Gastroesophageal sphincter (tissue), 3 donors: ENCODE measurements around the gene GPS1.

Experiments used
- POLR2A ChIP-seq, 2 donors: fragments of 450-650 bp; IDR thresholded peaks; one replicate each; pipeline ENCODE4 v1.6.1; 2017; ENCODE audit warnings: antibody characterized with exemption in 2 of 2, mild to moderate bottlenecking in 2 of 2, moderate library complexity in 1 of 2
- POLR2AphosphoS5 ChIP-seq: sonication (generic); formaldehyde crosslinking; IDR thresholded peaks from one replicate; pipeline ENCODE4 v1.6.1; 2017; ENCODE audit warnings: antibody characterized with exemption
- TF ChIP-seq, protein P1 (sequence below), 4 experiments: fragments of 200-600 bp in 2 of 4; fragments of 450-650 bp in 2 of 4; sonication (generic) in 1 of 4; IDR thresholded peaks; one replicate each; pipeline ENCODE4 v1.5.1; 2017 to 2019; ENCODE audit warnings: antibody characterized with exemption in 4 of 4, mild to moderate bottlenecking in 2 of 4, moderate library complexity in 2 of 4

GRCh38 chr17:82082456-82082855 lies 30.8 kb downstream of the GPS1 start:
- TF ChIP-seq, protein P1, sequence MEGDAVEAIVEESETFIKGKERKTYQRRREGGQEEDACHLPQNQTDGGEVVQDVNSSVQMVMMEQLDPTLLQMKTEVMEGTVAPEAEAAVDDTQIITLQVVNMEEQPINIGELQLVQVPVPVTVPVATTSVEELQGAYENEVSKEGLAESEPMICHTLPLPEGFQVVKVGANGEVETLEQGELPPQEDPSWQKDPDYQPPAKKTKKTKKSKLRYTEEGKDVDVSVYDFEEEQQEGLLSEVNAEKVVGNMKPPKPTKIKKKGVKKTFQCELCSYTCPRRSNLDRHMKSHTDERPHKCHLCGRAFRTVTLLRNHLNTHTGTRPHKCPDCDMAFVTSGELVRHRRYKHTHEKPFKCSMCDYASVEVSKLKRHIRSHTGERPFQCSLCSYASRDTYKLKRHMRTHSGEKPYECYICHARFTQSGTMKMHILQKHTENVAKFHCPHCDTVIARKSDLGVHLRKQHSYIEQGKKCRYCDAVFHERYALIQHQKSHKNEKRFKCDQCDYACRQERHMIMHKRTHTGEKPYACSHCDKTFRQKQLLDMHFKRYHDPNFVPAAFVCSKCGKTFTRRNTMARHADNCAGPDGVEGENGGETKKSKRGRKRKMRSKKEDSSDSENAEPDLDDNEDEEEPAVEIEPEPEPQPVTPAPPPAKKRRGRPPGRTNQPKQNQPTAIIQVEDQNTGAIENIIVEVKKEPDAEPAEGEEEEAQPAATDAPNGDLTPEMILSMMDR (IDR thresholded peaks at IDR 0.05) = no peak
- TF ChIP-seq POLR2AphosphoS5 (no peak), POLR2A (IDR thresholded peaks at IDR 0.05) (no peak)
